NCI-H1048 (cell line): ENCODE data around the gene UPK1A.
A peak's percentile ranks its signal among the peaks of the same experiment; 100 is the strongest.

Experiments
- DNase-seq: peaks from one replicate; lab custom pipeline; 2025; lab: John Stamatoyannopoulos, UW

UPK1A gene

DNA sequence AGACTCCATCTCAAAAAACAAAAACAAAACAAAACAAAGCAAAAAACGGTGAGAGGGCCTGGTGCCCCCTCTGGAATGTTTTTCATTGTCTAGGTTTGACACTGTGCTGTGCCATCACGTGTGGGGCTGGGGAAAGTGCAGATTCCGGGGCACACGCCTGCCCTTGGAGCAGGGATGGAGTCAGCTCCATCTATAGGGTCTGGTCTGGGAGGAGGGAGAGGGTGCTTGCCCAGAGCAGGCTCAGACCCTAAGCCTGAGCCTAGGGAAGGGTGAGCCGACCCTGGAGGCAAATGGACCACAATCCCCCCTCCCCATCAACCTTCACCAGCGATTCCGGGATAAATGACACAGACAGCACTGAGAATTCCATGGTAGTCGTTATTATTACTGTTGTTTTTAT lies 27.1 kb downstream of the UPK1A start:
- no peak for DNase-seq

DNA sequence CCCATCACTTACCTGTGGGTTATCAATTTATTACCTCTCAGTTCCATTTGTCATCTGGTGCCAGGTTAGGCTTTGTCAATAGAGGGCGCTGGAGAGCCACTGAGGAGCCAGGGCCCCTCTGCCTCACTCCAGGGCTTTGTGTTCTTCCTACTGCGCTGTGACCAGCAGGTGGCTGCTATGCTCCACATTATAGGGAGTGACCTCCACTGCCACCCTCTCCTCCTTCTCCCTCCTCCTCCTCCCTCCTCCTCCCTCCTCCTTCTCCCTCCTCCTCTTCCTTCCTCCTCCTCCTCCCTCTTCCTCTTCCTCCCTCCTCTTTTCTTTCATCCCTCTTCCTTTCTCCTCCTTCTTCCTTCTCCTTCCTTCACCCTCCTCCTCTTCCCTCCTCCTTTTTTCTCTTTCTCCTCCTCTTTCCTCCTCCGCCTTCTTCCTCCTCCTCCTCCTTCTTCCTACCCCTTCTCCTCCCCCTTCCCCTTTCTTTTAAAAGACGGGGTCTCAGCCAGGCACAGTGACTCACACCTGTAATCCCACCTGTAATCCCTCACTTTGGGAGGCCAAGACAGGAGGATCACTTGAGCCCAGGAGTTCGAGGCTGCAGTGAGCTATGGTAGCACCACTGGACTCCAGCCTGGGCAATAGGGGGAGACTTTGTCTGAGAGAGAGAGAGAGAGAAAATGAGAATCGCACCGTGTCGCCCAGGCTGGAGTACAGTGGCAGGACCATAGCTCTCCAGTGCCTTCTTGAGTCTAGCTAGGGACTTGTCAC lies 27.7 kb downstream of the UPK1A start:
- DNase-seq, result peak; percentile 43

DNA sequence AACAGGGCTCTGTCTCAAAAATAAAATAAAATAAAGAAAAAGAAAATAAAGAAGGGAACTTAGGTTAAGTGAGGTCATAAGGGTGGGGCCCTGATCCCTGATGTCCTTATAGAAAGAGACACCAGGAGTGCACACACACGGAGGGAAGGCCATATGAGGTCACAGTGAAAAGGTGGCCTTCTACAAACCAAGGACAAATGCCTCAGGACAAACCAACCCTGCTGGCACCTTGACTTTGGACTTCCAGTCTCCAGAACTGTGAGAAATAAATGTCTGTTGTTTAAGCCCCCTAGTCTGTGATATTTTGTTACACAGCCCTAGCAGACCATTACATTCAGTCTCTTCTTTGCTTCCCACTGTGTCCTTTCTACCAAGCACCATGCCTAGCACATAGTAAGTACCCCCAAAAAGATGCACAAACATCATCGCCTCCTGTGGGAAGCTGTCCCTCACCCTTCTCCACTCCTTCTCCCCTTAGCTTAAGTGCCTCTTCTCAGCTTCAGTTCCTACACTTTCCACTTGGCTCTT lies 29.6 kb downstream of the UPK1A start:
- DNase-seq, result no peak

DNA sequence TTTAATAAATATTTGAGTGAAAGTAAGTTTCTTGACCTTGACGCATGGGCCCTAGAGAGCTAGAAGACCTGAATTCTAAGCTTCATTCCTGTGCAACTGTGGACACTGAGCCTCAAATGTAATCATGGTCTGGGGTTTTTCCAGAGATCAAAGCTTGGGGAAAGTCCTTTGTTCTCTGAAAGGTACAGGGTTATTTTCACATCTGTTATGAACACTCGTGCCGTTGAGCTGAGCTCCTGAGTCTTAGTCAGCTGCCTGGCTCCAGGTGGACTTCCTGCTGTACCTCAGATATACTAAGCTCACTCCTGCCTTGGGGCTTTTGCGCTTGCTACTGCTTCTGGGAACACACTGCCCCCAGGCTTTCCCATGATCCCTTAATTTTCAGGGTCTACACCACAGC lies 30.5 kb downstream of the UPK1A start:
- no peak for DNase-seq

DNA sequence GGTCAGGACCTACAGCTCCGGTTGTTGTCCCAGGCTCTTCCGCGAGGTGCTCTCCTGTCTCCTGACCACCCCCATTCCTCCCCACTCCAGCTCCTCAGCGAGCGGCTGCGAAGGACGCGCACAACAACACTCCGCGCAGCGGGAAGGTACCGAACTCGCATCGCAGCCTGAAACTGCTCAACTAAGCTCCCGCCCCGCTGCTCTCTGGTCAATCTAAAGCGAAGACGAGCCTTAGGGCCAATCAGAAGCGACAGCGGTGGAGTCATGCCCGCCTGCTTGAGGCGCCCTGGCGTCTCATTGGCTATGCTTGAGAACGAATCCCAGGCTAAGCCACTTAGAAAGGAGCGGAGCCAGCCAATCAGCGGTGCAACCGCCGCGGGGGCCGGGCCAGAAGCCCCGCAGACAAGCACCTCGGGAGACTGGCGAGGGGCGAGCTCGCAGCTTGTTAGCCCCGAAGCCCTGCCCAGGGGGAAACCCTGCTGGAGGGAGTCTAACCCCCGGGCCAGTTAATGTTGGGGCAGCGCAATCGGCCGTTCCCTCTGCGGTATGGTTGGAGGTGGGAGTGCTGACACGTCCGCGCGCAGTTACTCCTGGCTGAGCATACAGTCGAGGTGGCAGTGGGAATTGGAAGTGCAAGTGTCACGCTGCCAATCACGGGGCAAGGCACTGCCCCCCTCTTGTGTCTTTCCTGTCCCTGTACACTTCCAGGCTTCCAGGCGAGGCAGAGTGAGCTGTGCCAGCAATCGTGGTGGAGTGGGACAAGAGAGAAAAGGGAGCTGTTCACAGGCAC lies 36.1 kb downstream of the UPK1A start:
- peak; percentile 79 for DNase-seq

DNA sequence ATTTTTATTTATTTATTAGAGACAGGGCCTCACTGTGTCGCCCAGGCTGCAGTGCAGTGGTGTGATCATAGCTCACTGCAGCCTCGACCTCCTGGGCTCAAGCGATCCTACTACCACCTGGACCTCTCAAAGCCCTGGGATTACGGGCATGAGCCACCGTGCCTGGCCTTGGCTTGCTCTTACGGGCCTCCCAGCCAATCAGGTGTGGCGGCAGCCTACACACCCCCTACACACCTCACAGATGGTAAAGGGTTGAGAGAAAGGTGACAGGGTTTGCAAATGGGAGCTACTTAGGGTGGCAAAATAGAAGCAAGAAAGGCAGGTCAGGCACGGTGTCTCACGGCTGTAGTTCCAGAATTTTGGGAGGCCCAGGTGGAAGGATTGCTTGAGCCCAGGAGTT lies 37.0 kb downstream of the UPK1A start:
- no peak for DNase-seq

DNA sequence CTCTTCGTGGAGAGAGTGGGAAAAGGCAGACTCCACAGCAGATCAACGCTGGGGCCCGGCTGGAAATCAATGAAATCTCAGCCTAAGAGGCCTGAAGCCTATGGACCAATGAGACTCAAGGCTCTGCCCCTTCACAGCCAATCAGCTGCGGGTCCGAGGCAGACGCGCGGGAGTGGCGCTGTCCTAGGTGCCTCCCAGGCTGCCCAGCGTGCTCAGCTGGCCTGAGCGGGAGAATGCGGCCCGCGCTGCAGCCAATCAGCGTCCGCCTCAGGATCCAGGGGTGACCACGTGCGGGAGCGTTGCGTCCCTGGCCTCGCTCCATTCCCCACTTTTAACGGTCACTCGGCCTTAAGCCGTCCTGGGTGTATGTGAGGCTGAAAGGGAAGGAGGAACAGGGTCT lies 37.9 kb downstream of the UPK1A start, which contains the start of gene ZBTB32:
TSS of gene ZBTB32 (plus strand) at position 341 of the 400 bp plus-strand sequence. CDS start 10,069 bp downstream, outside the sequence.
- peak; percentile 79 for DNase-seq

DNA sequence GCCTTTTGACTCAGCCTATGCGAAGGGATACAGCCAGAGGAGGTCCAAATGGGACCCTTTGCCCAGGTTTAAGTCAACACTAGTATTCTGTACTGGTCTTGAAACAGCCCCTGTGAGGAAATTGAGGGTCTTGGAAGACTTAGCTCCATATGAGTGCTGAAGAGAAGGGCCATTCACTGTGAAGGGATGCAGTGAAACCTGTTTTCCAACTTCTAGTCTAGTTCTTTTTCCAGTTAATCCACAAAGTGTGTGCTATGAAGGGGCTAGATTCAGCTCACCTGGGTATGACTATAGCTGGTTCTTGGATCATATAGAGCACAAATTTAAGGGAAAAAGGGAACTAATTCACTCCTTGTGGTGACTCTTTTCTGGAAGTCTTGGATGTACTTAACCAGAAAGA lies 42.1 kb downstream of the UPK1A start:
- no peak for DNase-seq

DNA sequence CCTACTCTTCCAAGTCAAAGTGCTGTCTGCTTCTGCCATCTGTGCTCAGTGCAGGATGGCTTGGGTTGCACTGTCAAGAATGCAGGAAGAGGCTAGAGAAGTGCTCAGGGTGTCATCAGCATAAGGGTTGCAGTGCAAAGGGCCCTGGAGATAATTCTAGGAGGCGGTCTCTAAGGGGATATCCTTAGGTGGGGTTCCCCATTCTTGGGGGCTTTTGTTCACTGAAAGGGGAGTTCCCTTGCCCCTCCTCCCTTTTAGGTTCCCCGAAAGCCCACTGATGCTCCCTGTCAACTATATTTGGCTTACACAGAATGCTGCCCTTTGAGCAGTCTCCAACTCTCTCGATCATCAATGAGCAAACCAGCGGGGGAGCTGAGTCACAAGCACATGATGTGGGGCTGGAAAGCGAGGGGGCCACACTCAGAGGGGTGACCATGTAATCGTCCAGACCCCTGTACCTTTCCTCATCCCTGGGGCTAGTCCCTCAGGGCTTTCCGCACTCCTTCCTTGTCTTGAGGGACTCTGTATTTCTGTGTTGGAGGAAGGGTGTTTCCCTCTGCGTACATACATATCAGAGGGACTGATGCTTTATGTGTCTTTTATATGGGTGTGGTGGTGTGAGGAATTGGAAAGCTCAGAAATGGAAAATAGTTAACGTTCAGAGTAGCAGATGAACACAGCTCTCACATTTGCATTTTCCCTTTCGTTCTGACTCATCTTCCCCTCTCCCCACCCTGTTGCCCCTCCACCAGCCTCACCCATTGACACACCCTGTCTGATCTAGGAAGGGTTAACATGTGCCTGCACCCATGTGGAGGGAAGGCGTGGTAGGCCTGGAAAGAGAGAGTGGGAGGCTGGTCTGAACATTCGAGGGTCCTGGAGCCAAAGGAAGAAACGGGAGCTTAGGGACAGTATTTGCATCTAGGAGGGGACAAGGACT lies 44.7 kb downstream of the UPK1A start:
- no peak for DNase-seq

GRCh38 chr19:35712567-35713505 lies 46.5 kb downstream of the UPK1A start:
- no peak for DNase-seq

GRCh38 chr19:35713506-35713850 lies 47.2 kb downstream of the UPK1A start:
- DNase-seq, result no peak

DNA sequence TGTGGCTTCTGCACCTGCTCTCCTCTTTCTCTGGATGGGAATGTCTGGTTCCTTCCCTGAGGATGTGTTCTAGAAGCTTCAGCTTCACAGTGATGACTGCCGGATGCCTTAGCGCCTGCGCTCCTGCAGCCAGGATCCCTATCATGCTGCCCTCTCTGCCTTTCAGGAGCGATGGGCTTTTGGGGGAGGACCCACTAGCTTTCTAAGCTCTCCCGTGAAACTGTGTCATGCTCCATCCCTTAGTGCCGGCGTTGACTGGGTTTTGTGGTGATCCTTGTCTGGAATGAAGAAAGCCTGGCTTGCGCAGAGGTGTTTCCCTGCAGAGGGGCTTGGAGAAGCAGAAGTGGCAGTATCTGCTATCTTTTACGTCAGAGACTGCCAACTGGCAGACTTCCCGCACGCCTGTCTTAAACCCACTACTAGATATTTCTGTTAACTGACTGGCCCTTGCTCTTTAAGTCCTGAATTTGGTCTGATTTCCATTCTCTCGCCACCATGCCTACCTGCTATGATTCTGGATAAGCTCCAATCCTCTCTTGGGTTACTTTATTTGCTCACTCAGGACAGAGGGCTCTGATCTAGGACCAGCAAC lies 47.7 kb downstream of the UPK1A start:
- DNase-seq, result no peak

DNA sequence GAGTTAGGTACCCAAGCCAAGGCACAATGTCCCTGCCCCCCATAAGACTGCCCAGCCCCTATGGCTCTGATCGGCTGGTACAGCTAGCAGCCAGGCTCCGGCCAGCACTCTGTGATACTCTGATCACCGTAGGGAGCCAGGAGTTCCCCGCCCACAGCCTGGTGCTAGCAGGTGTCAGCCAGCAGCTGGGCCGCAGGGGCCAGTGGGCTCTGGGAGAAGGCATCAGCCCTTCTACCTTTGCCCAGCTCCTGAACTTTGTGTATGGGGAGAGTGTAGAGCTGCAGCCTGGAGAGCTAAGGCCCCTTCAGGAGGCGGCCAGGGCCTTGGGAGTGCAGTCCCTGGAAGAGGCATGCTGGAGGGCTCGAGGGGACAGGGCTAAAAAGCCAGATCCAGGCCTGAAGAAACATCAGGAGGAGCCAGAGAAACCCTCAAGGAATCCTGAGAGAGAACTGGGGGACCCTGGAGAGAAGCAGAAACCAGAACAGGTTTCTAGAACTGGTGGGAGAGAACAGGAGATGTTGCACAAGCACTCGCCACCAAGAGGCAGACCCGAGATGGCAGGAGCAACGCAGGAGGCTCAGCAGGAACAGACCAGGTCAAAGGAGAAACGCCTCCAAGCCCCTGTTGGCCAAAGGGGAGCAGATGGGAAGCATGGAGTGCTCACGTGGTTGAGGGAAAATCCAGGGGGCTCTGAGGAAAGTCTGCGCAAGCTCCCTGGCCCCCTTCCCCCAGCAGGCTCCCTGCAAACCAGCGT lies 48.5 kb downstream of the UPK1A start:
- DNase-seq, result no peak

DNA sequence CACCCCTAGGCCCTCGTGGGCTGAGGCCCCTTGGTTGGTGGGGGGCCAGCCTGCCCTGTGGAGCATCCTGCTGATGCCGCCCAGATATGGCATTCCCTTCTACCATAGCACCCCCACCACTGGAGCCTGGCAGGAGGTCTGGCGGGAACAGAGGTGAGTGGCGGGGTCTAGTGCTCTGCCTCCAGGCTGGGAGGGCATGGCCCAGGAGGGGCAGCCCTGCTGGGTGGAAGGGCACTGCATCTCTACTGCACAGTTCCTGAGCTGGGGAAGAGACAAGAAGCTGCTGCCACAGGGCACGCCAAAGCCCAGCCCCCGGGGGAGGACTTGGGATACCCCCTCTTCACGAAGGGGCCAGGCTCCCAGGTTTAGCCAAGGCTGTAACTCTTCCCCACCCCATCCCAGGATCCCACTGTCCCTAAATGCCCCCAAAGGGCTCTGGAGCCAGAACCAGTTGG lies 49.1 kb downstream of the UPK1A start:
- no peak for DNase-seq

GRCh38 chr19:35715981-35716800 lies 49.9 kb downstream of the UPK1A start:
- no peak for DNase-seq

DNA sequence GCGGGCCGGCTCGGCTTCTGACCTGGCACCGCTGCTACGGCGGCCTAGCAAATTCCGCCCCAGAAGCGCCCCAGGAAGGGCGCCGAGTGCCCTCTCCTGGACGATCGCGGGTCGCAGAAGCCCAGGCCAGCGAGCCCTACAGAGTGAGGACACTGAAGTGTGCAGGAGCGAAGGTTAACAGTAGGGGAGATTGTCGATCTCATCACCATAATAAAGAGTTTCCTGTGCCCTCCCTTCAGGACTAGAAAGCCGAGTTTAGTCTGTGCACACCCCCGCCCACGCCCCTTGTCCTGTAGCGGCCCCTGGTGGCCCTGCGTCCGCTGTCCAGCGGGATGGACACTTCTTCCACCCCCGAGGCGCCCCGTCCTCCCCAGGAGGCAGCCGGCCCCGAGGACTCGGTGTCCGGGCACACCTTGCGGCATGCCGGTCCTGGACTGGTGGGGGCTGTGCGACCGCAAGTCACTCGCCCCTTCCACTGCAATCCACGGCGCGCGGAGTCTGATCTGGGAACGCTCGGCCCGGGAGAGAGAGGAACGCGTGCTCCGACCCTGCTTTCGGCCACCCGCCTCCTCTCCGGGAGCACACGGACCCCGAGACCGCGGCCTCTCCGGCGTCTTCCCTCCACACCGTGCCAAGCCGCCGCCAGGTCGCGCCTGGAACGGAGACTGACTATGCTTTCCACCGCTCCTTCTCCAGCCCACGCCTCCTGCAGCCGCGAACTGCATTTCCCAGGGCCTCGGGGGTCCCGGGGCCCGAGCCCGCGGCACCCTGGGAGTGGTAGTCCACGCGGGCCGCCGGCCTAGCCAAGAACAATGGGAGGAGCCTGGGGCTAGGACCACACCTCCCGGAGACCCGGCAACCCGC lies 50.7 kb downstream of the UPK1A start:
- DNase-seq, result peak; percentile 22

GRCh38 chr19:35717665-35718344 lies 51.5 kb downstream of the UPK1A start, which contains the start of gene KMT2B:
Gene KMT2B (plus strand): TSS chr19:35718003. CDS start chr19:35718019, 16 bp downstream.
- peak; percentile 93 for DNase-seq
